Spleen (tissue), 11 donors: ENCODE results near the gene MYO9A. TPM values are rescaled to one million over a fixed set of nuclear protein-coding genes. Genes with fewer than 3 reads are reported as not detected.

ENCODE experiments used
- DNase-seq: peaks from one replicate; pipeline ENCODE4 v3.0.0-alpha.2; 2020
- H3K27ac ChIP-seq, 8 donors: fragments of 200-600 bp; sonication (generic) in 7 of 8; 1 replicate in 4 of 8; 2 replicates in 4 of 8; pipeline versions ENCODE4 v1.5.0 to v1.8.0; 2016 to 2021; ENCODE audit warnings: inconsistent platforms in 4 of 8, mild to moderate bottlenecking in 4 of 8, moderate library complexity in 1 of 8
- H3K27me3 ChIP-seq, 7 donors: fragments of 200-600 bp; sonication (generic) in 6 of 7; replicated peaks in 1 of 7; 1 replicate in 4 of 7; 2 replicates in 3 of 7; pipeline versions ENCODE4 v1.5.0 to v1.8.0; 2016 to 2021; ENCODE audit warnings: inconsistent platforms in 3 of 7, mild to moderate bottlenecking in 1 of 7
- H3K36me3 ChIP-seq, 6 donors: fragments of 200-600 bp; sonication (generic) in 5 of 6; 1 replicate in 4 of 6; 2 replicates in 2 of 6; pipeline versions ENCODE4 v1.5.0 to v1.8.0; 2016 to 2021; ENCODE audit warnings: inconsistent platforms in 2 of 6
- H3K4me1 ChIP-seq, 6 donors: fragments of 200-600 bp; sonication (generic) in 5 of 6; 1 replicate in 3 of 6; 2 replicates in 3 of 6; pipeline versions ENCODE4 v1.5.0 to v1.8.0; 2016 to 2021; ENCODE audit warnings: inconsistent platforms in 3 of 6
- H3K4me3 ChIP-seq, 8 donors: fragments of 200-600 bp; sonication (generic) in 7 of 8; 1 replicate in 4 of 8; 2 replicates in 4 of 8; pipeline versions ENCODE4 v1.5.0 to v1.8.0; 2016 to 2021; ENCODE audit warnings: inconsistent platforms in 4 of 8, mild to moderate bottlenecking in 4 of 8, moderate library complexity in 2 of 8
- H3K9me3 ChIP-seq, 8 donors: fragments of 200-600 bp; sonication (generic) in 7 of 8; 1 replicate in 4 of 8; 2 replicates in 4 of 8; pipeline versions ENCODE4 v1.5.0 to v1.8.0; 2016 to 2021; ENCODE audit warnings: inconsistent platforms in 4 of 8
- POLR2A ChIP-seq, 3 donors: fragments of 450-650 bp; IDR thresholded peaks; one replicate each; pipeline ENCODE4 v1.5.1; 2017; ENCODE audit warnings: antibody characterized with exemption in 3 of 3, mild to moderate bottlenecking in 1 of 3
- POLR2AphosphoS5 ChIP-seq, 3 donors: sonication (generic); formaldehyde crosslinking; IDR thresholded peaks; one replicate each; pipeline ENCODE4 v1.5.1; 2017; ENCODE audit warnings: antibody characterized with exemption in 3 of 3
- WGBS, 5 donors: extraction: QIAGEN DNeasy Blood & Tissue Kit in 3 of 5; methylation state at CpG; one replicate each; pipeline versions ENCODE4 v1.1.5 to v1.1.7; 2013 to 2018; 5-methylcytosine and 5-hydroxymethylcytosine counted together
- intact Hi-C: fragments of 100-400 bp; cut with DNase I; formaldehyde crosslinking; loops from one replicate; pipeline ENCODE4 v1.15.0; 2023; ENCODE audit warnings: low total_unique reads
- polyA plus RNA-seq, 3 donors: library from polyadenylated mRNA; stranded (reverse); fragments of 200-250 nt; gene quantifications; one replicate each; pipeline ENCODE4 v1.2.1, GENCODE V29; 2013
- total RNA-seq, 7 donors: library from RNA; depleted of rRNA in 3 of 7; stranded (reverse); fragments of >200 nt in 3 of 7; fragmentation: NEBNext Ultra II Directional in 4 of 7; extraction: Animal tissue kit (Norgen Biotek cat#: 25700) in 4 of 7; gene quantifications; one replicate each; pipeline versions ENCODE4 v1.1.0 to v1.2.1, GENCODE V29; 2016 to 2021
- TF ChIP-seq, protein P1 (sequence below), 11 experiments: fragments of 200-600 bp in 7 of 11; fragments of 450-650 bp in 4 of 11; sonication (generic) in 4 of 11; IDR thresholded peaks in 8 of 11; conservative IDR thresholded peaks in 3 of 11; 1 replicate in 7 of 11; 2 replicates in 4 of 11; pipeline versions ENCODE4 v1.4.0 to v1.8.0; 2016 to 2021; ENCODE audit warnings: antibody characterized with exemption in 11 of 11, inconsistent platforms in 4 of 11, mild to moderate bottlenecking in 1 of 11
- donor health status: healthy with polysubstance abuse.
- donor health status: DM: no; HTN: no; CAD: no; lungs with moderate emphysema.
- donor health status: DM: no; HTN: no; CAD: no.
- donor health status: Bipolar disorder and iron deficiency.
- donor health status: healthy.
- donor health status: DM: no; HTN: no; CAD: no.
- donor health status: DM: yes; HTN: yes; CAD: no.

The MYO9A gene
- total and polyA plus RNA-seq, 10 donors, result 1.7 to 80.9 (median 50.9) TPM

DNA sequence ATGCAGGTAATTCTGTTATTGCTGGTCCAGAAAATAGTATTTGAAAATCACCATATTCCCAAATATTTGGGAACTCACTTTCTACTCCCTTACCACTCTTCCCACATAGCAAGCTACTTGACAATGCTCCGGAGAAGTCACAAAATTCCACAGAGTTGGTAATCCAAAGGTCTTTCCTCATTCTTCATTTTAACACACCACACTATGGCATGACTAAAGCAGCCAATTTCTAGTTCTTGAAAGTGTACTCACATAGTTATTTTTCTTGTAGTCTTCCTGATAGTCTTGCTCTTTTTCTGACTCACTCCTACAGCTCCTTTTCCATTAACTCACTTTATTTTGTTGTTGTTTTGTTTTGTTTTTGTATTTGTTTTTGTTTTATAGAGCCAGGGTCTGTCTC is 67.2 kb downstream of the MYO9A start:
- intact Hi-C loops, result no loop called here
- no peaks in the 10 kb centered on the region for H3K27me3 ChIP-seq
- H3K4me1 ChIP-seq, result no peaks in the 10 kb centered on the region
- H3K9me3 ChIP-seq, result no peaks in the 10 kb centered on the region
- 89 to 100% (median 93%) methylated on average over 1 of the region's 1 CpG for WGBS, 5 donors
- TF ChIP-seq, protein P1, sequence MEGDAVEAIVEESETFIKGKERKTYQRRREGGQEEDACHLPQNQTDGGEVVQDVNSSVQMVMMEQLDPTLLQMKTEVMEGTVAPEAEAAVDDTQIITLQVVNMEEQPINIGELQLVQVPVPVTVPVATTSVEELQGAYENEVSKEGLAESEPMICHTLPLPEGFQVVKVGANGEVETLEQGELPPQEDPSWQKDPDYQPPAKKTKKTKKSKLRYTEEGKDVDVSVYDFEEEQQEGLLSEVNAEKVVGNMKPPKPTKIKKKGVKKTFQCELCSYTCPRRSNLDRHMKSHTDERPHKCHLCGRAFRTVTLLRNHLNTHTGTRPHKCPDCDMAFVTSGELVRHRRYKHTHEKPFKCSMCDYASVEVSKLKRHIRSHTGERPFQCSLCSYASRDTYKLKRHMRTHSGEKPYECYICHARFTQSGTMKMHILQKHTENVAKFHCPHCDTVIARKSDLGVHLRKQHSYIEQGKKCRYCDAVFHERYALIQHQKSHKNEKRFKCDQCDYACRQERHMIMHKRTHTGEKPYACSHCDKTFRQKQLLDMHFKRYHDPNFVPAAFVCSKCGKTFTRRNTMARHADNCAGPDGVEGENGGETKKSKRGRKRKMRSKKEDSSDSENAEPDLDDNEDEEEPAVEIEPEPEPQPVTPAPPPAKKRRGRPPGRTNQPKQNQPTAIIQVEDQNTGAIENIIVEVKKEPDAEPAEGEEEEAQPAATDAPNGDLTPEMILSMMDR (IDR thresholded peaks at IDR 0.05 in 8 of 11, conservative IDR thresholded peaks at IDR 0.05 in 3 of 11), result no peak
- TF ChIP-seq POLR2A (IDR thresholded peaks at IDR 0.05), result no peak
- no peak for TF ChIP-seq POLR2AphosphoS5 (IDR thresholded peaks at IDR 0.05)
- no peak overlapping the region for H3K4me3 ChIP-seq
- DNase-seq, result no peak
- H3K27ac ChIP-seq, result no peak overlapping the region
- H3K36me3 ChIP-seq, result peaks cover 0 to 10% (median 5%) of the 10 kb centered on the region in 6 donors

DNA sequence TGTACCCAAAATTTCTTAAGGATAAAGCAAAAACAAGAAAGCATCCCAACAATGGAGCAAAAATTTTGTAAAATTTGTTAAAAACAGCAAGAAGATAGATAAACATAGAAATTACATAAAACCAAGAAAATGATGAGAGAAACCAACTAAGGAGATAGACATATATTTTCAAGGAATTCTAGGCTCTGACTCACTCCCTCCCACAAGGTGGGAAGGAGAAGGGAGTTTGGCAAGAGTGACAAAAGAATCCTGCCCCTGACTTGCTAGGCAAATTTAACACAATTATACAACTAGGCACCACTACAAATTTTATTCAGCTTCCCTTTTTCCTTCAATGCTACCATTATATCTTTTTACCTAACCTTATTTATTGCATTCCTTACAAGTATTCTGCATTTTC is 70.9 kb downstream of the MYO9A start:
- Histone ChIP-seq H3K4me3 (no peak overlapping the region), H3K9me3 (no peaks in the 10 kb centered on the region), H3K27me3 (no peaks in the 10 kb centered on the region), H3K27ac (no peak overlapping the region), H3K4me1 (no peaks in the 10 kb centered on the region), H3K36me3 (peaks cover 0 to 24% (median 8%) of the 10 kb centered on the region in 6 donors)
- no peak for DNase-seq
- TF ChIP-seq POLR2A (IDR thresholded peaks at IDR 0.05), result no peak
- TF ChIP-seq, protein P1 (IDR thresholded peaks at IDR 0.05 in 8 of 11, conservative IDR thresholded peaks at IDR 0.05 in 3 of 11), result no peak
- no peak for TF ChIP-seq POLR2AphosphoS5 (IDR thresholded peaks at IDR 0.05)
- intact Hi-C loops, result no loop called here

DNA sequence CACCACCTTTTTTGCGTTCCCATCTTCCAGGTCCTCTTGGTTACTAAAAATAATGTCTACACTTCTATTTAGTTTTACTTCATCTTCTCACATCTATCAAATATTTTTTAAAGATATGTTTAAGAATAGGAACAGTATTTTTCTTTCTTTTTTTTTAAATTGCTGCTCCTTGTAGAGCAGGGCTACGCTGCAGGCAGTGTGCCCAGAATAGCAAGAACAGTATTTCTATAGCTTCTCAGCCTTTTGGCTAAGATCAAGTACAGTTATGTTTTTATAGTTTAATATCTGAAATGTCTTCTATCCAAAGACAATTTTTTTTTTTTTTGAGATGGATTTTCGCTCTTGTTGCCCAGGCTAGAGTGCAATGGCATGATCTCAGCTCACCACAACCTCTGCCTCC is 73.0 kb downstream of the MYO9A start:
- no peak overlapping the region for H3K27ac ChIP-seq
- intact Hi-C loops, result no loop called here
- no peaks in the 10 kb centered on the region for H3K27me3 ChIP-seq
- H3K9me3 ChIP-seq, result no peaks in the 10 kb centered on the region
- no peak overlapping the region for H3K4me3 ChIP-seq
- TF ChIP-seq, protein P1 (IDR thresholded peaks at IDR 0.05 in 8 of 11, conservative IDR thresholded peaks at IDR 0.05 in 3 of 11), result no peak
- no peak for TF ChIP-seq POLR2AphosphoS5 (IDR thresholded peaks at IDR 0.05)
- no peak for TF ChIP-seq POLR2A (IDR thresholded peaks at IDR 0.05)
- peaks cover 0 to 40% (median 8%) of the 10 kb centered on the region in 6 donors for H3K36me3 ChIP-seq
- H3K4me1 ChIP-seq, result no peaks in the 10 kb centered on the region
- DNase-seq, result no peak
- 94 to 99% (median 96%) methylated on average over 3 of the region's 3 CpGs for WGBS, 5 donors

DNA sequence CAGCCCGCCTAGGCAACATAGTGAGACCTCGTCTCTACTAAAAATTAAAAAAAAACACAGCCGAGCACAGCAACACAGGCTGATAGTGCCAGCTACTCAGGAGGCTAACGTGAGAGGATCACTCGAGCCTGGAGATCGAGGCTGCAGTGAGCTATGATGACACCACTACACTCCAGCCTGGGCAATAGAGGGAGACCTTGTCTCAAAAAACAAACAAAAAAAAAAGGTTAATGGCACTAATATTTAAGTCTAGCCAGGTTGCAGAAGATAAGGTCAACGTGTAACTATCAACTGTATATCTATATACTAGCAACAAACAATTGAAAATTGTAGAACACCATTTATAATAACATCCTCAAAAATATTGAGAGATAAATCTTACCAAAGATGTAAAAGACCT is 75.1 kb downstream of the MYO9A start:
- DNase-seq, result no peak
- Histone ChIP-seq H3K36me3 (peaks cover 0 to 43% (median 8%) of the 10 kb centered on the region in 6 donors), H3K4me3 (no peak overlapping the region), H3K27me3 (no peaks in the 10 kb centered on the region), H3K27ac (no peak overlapping the region), H3K9me3 (peaks cover 0 to 2% (median 0%) of the 10 kb centered on the region in 8 donors), H3K4me1 (no peaks in the 10 kb centered on the region)
- TF ChIP-seq POLR2AphosphoS5 (IDR thresholded peaks at IDR 0.05) (no peak), POLR2A (IDR thresholded peaks at IDR 0.05) (no peak)
- TF ChIP-seq, protein P1 (IDR thresholded peaks at IDR 0.05 in 8 of 11, conservative IDR thresholded peaks at IDR 0.05 in 3 of 11), result no peak
- intact Hi-C loops, result no loop called here
- WGBS, 5 donors, result 92 to 96% (median 93%) methylated on average over 7 of the region's 7 CpGs
